ENCODE measurements around the gene TSKS. TPM values are rescaled to one million over a fixed set of nuclear protein-coding genes. Genes with fewer than 3 reads are reported as not detected.

Gene TSKS
- total RNA-seq, 1 experiment from 2014 or later = 0.48 TPM

DNA sequence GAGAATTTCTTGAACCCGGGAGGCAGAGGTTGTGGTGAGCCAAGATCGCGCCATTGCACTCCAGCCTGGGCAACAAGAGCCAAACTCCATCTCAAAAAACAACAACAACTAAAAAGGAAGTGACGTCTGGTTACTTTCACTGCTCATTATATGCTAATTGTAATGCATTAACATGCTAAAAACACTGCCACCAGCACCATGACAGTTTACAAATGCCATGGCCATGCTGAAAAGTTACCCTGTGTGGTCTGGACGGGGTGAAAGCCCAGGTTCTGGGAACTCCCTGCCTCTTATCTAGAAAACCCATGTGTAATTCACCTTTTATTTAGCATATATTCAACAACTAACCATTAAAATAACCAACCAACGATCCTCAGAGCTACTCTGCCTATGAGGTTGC is 44.1 kb downstream of the TSKS start:
- H3K4me3 Mint-ChIP-seq = no peak overlapping the region
- POLR2A ChIA-PET = no interaction called here
- DNase-seq (ENCODE audit: low spot score) (no peak), ATAC-seq (no peak)
- CTCF ChIA-PET = interaction anchor here (0.9 kb wide), 1 partner anchor 38 kb away, joined by 4 read pairs; no protein-coding TSS in a partner anchor
- H3K36me3 Mint-ChIP-seq = peaks cover 3% of the 10 kb centered on the region; the same call in 1 of the 2 replicates
- peaks cover 5% of the 10 kb centered on the region for H3K27me3 Mint-ChIP-seq (ENCODE audit: low read depth)
- H3K9me3 Mint-ChIP-seq = peaks cover 12% of the 10 kb centered on the region
- peak overlapping the region; percentile 42; the same call in 1 of the 2 replicates for H3K27ac Mint-ChIP-seq
- TF ChIP-seq E2F1 (CRISPR knock-in tag; IDR thresholded peaks at IDR 0.05) (no peak), HMGA2 (CRISPR knock-in tag; IDR thresholded peaks at IDR 0.05) (no peak), CREB1 (CRISPR knock-in tag; IDR thresholded peaks at IDR 0.05) (no peak), AR (CRISPR knock-in tag; IDR thresholded peaks at IDR 0.05) (no peak), STAT6 (CRISPR knock-in tag; conservative IDR thresholded peaks at IDR 0.05; ENCODE audit: low read depth) (no peak), GABPB1 (CRISPR knock-in tag; IDR thresholded peaks at IDR 0.05) (no peak)
- H3K4me1 Mint-ChIP-seq = peaks cover 8% of the 10 kb centered on the region

DNA sequence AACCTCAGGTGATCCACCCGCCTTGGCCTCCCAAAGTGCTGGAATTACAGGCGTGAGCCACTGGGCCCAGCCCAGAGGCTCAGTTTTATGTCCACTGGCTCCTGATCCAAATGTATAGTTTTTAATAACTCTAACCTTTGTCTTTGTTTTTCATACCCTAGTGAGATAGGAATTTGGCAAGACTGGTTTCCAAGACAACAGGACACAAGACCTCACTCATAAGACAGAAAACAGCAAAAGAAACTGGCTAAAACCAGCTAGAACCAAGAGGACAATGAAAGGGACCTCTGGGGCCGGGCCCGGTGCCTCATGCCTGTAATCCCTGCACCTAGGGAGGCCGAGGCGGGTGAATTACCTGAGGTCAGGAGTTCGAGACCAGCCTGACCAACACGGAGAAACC is 44.6 kb downstream of the TSKS start:
- peaks cover 8% of the 10 kb centered on the region for H3K4me1 Mint-ChIP-seq
- CTCF ChIA-PET = interaction anchor here (0.8 to 2.7 kb wide), 17 partner anchors 10 to 203 kb away, joined by 3 to 16 read pairs (median 6); partner anchors contain the start of genes ADM5, AP2A1, CPT1C and FUZ
- ATAC-seq (no peak), DNase-seq (ENCODE audit: low spot score) (no peak)
- no peak overlapping the region for H3K27ac Mint-ChIP-seq
- peaks cover 10% of the 10 kb centered on the region for H3K9me3 Mint-ChIP-seq
- H3K36me3 Mint-ChIP-seq = peaks cover 7% of the 10 kb centered on the region; the same call in 1 of the 2 replicates
- POLR2A ChIA-PET = interaction anchor here (0.6 to 0.9 kb wide), 2 partner anchors 31 to 40 kb away, joined by 3 to 5 read pairs; no protein-coding TSS in a partner anchor
- H3K4me3 Mint-ChIP-seq = no peak overlapping the region
- peaks cover 5% of the 10 kb centered on the region for H3K27me3 Mint-ChIP-seq (ENCODE audit: low read depth)
- TF ChIP-seq ZNF317 (CRISPR knock-in tag; IDR thresholded peaks at IDR 0.05; ENCODE audit: borderline replicate concordance, low read depth) (no peak), SP1 (CRISPR knock-in tag; conservative IDR thresholded peaks at IDR 0.05) (no peak), ZBTB21 (CRISPR knock-in tag; IDR thresholded peaks at IDR 0.05; ENCODE audit: borderline replicate concordance) (no peak), ZNF121 (CRISPR knock-in tag; IDR thresholded peaks at IDR 0.05) (no peak), ZNF425 (CRISPR knock-in tag; conservative IDR thresholded peaks at IDR 0.05) (no peak), RELA (CRISPR knock-in tag; IDR thresholded peaks at IDR 0.05; ENCODE audit: borderline replicate concordance) (no peak), PRDM15 (CRISPR knock-in tag; IDR thresholded peaks at IDR 0.05) (no peak), RORB (CRISPR knock-in tag; IDR thresholded peaks at IDR 0.05) (no peak), E2F1 (CRISPR knock-in tag; IDR thresholded peaks at IDR 0.05) (no peak), ZNF423 (CRISPR knock-in tag; IDR thresholded peaks at IDR 0.05) (no peak), MYBL2 (CRISPR knock-in tag; IDR thresholded peaks at IDR 0.05) (no peak), FOXK1 (CRISPR knock-in tag; IDR thresholded peaks at IDR 0.05) (no peak)
- TF ChIP-seq, protein P1, sequence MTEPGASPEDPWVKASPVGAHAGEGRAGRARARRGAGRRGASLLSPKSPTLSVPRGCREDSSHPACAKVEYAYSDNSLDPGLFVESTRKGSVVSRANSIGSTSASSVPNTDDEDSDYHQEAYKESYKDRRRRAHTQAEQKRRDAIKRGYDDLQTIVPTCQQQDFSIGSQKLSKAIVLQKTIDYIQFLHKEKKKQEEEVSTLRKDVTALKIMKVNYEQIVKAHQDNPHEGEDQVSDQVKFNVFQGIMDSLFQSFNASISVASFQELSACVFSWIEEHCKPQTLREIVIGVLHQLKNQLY (CRISPR knock-in tag; IDR thresholded peaks at IDR 0.05) = no peak
- TF ChIP-seq, protein P2, sequence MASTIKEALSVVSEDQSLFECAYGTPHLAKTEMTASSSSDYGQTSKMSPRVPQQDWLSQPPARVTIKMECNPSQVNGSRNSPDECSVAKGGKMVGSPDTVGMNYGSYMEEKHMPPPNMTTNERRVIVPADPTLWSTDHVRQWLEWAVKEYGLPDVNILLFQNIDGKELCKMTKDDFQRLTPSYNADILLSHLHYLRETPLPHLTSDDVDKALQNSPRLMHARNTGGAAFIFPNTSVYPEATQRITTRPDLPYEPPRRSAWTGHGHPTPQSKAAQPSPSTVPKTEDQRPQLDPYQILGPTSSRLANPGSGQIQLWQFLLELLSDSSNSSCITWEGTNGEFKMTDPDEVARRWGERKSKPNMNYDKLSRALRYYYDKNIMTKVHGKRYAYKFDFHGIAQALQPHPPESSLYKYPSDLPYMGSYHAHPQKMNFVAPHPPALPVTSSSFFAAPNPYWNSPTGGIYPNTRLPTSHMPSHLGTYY (CRISPR knock-in tag; IDR thresholded peaks at IDR 0.05) = no peak

Measured in WTC11 (cell line).